GM19240 (cell line): ENCODE measurements around the gene RPAP3.
"Not testable (repeated sequence)": the region's sequence is repeated elsewhere in the genome, so short reads cannot be mapped to it uniquely, and the experiment has no call there.

Source experiments
- DNase-seq: peaks from one replicate; pipeline ENCODE4 v3.0.0; 2011; ENCODE audit warnings: low spot score; ENCODE audit not compliant: insufficient read length

Gene RPAP3

DNA sequence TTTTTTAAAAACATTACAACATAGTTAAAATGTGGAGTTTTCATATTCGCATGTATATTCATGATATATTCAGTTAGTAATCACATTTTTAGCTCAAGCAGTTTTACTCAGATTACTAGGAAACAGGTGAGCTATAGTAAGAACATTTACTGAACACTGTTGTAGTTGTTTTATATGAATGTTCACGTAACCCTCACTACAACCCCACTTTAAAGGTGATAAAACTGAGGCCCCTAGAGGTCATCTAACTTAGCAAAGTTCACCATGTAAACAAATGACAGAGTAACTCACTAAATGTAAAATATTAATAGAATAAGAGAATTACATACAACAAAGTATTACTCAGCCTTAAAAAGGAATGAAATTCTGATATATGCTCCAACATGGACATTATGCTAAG lies 26.0 kb downstream of the RPAP3 start:
- DNase-seq = no peak

DNA sequence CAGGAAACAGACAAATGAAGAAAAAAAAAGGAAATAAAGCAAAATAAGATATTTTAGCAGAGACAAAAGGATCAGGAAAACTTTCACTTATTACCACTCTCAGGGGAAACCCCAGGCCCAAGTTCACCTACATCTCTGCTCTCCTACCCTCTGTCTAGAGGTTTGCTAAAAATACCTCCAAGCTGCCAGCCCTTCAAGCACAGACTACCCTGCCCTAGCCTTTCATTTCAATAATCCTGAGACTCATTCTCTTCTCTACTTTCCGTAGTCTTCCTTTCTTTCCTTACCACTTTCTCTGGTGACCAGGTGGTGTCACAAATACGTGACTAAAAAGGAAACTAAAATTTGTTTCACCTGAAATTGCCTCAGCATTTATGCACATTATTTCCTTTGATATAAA lies 33.8 kb downstream of the RPAP3 start:
- DNase-seq = no peak

DNA sequence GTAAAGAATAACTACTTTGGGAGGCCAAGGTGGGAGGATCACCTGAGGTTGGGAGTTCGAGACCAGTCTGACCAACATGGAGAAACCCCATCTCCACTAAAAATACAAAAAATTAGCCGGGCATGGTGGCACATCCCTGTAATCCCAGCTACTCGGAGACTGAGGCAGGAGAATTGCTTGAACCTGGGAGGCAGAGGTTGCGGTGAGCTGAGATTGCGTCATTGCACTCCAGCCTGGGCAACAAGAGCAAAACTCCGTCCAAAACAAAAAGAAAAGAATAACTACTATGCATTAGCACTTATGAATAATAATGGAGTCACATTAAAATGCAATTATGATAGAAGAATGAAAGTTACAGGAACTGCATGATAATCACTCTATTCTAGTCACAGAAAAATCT lies 37.9 kb downstream of the RPAP3 start:
- not testable (repeated sequence) for DNase-seq

DNA sequence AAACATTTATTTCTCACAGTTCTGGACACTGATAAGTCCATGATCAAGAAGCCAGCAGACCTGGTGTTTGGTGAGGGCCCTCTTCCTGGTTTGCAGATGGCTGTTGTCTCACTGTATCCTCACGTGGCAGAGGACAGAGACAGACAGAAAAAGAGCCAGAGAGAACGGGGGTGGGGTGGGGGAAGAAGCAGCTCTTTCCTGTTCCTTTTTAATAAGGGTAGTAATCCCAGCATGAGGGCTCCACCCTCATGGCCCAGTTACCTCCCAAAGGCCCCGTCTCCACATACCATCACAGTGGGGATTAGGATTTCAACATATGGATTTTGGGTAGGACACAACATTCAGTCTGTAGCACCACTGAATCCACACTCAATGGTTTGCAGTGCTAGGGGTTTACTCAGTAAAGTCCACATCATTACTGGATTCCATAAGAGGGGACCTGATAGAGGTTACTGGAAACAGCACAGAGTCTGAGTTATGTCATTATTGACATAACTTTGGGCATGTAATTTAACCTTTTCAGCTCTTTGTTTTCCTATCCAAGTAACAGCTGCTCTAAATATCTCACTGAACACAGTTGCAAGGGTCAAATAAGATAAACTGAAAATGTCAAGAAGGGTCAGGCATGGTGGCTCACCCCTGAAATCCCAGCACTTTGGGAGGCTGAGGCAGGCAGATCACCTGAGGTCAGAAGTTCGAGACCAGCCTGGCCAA lies 53.2 kb downstream of the RPAP3 start:
- no peak for DNase-seq

DNA sequence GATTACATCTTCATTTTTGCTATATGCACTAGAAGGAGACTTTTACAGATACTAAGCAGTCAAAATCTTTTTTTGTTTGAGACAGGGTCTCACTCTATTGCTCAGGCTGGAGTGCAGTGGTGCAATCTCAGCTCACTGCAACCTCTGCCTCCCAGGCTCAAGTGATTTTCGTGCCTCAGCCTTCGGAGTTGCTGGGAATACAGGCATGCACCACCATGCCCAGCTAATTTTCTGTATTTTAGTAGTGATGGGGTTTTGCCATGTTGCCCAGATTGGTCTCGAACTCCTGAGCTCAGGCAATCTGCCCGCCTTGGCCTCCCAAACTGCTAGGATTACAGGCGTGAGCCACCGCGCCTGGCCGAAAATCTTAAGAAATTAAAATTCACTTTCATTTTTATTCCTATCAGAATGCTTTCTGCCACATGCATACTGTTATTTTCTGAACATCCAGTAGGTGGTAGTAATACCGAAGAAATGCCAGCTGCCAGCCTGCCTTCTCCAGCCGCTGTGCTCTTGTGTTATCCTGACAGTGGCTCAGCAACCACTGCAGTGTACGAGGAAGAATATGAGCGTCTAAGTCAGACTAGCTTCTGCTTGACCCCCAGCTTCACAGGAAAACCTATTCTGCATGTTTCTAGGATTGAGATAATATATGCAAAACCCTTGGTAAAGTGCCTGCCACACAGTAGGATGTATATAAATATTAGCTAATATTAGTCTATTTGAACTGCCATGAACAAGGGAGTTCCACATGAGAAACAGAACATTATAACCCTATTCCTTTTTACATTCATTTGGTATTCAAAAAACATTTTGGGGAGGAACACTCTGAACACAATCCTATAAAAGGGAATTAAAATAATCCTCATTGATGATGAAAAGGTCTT lies 54.2 kb downstream of the RPAP3 start:
- DNase-seq = no peak

DNA sequence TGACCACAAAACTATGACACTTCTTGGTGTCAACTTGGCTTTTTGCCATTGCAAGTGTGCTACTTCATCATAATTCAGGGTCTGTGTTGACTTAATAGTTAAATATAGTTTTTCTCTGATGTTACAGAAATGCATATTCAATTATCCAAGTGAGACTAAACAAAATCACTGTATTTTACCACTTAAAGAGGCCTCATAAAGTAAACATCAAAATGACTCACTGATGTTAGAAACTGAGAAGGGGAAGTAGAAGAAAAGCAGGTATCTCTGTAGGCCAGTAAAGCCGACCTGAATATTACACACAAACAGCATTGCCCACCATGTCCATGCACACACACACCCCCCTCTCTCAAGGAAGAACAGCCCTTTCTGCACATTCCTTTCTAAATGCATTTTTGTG lies 55.4 kb downstream of the RPAP3 start:
- DNase-seq = peak; percentile 3

DNA sequence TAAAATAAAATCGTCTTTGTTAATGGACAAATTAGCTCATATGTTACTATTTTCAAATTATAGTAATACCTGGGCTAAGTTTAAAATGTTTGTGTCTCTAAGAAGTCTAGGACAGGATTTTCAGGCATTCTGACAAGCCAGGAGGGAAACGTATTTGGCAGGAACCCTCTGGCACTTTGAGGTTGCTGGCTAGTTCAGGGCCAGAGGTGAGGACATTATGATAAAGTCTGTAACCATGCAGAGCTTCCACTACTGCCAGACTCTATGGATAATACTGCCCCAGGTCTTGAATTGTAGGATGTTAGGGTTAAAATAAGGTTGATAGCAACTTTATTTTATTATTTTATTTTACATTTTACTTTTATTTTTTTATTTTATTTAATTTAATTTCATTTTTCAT lies 56.4 kb downstream of the RPAP3 start:
- DNase-seq = no peak

DNA sequence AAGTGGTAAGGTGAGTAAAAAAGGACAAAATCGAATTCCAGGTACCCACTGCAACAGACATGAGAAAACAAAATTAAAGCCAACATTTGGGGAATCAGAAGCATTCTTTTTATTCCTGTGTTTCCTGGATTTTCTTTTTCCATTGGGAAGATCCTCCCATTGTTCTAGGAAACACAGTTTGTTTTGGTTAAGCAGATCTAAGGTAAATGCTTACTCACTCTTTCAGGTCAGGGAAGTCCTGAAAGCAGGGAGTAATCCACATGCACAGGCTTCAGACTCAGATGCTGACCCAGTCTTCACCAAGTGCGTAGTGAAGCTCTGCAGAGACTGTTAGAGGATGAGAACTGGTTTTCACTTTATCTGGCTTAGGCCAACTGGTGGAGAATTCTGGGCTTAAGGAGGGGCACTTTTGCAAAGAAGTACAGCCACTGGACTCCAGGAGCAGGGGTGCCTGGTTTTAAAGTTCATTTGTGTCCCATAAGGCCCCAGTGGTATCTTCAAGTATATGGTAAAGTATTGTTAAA lies 57.7 kb downstream of the RPAP3 start:
- DNase-seq = no peak

DNA sequence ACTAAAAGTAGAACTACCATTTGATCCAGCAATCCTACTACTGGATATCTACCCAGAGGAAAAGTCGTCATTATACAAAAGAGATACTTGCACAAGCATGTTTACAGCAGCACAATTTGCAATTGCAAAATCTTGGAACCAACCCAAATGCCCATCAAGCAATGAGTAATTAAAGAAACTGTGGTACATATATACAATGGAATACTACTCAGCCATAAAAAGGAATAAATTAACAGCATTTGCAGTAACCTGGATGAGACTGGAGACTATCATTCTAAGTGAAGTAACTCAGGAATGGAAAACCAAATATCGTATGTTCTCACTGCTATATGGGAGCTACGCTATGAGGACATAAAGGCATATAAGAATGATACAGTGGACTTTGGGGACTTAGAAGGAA lies 63.5 kb downstream of the RPAP3 start:
- not testable (repeated sequence) for DNase-seq

DNA sequence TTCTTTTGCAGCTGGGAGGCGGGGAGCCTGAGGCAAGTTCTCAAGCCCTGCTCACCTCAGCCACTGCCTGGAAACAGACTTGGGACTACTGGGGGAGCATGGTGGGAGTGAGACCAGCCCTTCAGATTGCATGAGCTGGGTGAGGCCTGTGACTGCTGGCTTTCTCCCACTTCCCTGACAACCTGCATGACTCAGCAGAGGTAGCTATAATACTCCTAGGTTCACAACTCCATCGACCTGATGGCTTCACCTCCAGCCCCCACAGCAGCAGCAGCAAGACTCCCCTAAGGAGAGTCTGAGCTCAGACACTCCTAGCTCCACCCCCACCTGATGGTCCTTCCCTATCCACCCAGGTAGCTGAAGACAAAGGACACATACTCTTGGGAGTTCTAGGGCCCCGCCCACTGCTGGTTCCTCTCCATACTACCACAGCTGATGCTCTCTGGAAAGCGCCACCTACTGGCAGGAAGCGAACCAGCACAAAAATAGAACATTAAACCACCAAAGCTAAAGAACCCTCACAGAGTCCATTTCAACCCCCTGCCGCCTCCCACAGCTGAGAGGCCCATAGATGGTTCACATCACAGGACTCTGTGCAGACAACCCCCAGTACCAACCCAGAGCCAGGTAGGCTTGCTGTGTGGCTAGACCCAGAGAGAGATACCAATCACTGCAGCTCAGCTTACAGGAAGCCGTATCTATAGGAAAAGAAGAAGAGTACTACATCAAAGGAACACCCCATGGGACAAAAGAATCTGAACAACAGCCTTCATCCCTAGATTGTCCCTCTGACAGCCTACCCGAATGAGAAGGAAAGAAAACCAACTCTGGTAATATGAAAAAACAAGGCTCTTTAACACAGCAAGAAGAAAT lies 68.7 kb downstream of the RPAP3 start:
- no peak for DNase-seq

DNA sequence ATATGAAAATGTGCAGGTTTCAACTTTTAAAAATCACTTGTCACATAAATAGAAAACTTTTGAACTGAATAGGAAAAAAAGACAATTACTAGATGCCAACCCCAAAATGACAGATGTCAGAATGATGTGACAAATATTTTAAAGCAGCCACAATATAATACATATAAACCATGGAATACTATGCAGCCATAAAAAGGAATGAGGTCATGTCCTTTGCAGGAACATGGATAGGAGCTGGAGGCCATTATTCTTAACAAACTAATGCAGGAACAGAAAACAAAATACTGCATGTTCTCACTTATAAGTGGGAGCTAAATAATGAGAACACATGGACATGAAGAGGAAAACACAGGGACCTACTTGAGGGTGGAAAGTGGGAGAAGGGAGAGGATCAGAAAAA lies 70.1 kb downstream of the RPAP3 start:
- not testable (repeated sequence) for DNase-seq

DNA sequence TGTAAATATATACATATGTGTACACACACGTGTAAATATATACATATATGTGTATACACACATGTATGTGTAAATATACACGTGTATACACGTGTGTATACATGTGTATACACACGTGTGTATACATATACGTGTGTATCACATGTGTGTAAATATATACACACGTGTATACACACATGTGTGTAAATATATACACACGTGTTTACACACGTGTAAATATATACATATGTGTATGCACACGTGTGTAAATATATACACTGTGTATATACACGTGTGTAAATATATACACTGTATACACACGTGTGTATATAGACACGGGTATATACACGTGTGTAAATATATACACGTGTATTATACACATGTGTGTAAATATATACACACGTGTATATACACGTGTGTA lies 71.7 kb downstream of the RPAP3 start:
- DNase-seq = no peak

DNA sequence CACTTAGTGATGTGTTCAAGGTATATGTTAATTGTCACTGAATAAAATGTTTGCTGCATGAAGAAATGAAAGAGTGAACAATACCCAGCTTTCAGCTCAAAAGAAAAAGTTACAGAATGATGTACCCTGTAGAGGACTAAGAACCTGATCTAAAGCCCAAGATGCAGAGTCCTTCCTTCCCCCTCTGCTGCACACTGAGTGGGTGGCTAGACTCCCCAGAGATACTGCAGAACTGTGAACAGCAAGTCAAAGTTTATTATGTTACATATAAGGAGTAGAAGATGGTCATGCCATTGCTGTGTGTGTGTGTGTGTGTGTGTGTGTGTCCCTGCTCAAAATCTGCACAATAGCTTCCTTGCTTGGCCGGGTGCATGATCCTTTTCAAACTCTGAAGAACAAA lies 83.9 kb downstream of the RPAP3 start:
- DNase-seq = no peak

DNA sequence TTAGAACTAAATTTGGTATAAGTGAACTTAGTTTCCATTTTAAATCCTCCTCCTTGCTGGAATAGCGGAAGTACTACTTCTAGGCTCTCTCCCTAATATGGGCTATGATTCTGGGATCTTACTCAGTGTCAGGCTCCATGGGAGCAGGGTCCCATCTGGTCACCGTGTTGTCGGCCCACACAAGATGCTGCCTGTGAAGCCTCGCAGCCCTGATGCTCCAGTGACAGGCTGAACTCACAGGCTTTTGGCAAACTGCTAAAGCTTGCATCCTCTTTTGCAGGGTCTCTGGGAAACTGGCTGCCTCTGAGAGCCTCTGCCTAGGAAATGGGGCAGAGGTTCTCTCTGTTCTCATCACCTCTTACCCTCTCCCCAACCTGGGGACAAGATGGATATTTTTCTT lies 88.4 kb downstream of the RPAP3 start:
- no peak for DNase-seq

DNA sequence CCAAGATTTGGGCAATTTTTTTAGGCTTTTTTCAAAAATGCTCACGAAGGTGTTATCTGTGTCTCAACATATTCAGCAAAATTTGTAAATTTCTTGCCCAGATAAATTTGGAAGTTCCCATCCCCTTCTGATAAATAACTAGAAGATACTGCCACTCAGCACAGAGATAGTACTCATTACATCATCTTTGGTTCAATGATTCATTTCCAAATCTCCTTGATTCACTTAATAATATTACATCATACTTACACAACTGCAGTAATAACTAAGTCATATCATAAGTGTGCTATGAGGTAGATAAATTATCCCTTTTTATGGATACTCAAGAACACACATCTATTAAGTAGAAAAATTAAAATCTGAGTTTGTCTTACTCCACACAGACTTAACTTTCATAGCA lies 89.4 kb downstream of the RPAP3 start:
- no peak for DNase-seq

DNA sequence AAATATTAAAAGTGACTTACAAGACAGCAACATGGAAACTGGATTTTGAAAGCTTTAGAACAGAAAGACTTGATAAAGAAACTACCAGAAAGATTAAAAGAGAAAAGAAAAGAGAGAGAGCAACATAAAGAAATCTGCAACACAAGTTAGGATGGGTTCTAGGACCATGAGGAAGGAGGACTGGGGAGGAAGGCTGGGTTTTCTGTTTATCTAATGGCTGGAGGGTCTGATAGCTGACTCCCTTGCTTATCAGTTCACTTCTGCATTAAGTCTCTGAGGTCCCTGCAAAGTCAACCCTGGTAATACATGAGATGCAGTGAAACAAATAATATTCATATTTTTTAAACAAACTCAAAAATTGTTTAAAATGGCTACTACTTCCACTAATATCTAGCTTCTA lies 90.1 kb downstream of the RPAP3 start:
- no peak for DNase-seq

DNA sequence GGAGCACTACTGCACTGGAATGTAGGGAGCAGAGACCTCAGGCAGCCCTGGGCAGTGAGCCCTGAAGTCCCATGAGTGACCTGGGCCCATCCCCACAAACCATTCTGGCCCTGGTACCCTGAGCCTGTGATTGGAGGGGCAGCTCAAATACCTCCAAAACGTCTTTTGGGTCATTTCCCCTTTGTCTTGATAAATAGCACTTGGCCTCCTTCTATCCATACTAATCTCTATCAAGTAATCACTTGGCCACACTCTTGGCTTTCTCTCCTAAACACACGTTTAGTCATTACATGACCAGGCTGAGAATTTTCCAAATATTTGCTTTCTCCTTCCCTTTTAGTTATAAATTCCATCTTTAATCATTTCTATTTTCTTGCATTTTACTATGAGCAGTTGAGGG lies 91.3 kb downstream of the RPAP3 start:
- no peak for DNase-seq

DNA sequence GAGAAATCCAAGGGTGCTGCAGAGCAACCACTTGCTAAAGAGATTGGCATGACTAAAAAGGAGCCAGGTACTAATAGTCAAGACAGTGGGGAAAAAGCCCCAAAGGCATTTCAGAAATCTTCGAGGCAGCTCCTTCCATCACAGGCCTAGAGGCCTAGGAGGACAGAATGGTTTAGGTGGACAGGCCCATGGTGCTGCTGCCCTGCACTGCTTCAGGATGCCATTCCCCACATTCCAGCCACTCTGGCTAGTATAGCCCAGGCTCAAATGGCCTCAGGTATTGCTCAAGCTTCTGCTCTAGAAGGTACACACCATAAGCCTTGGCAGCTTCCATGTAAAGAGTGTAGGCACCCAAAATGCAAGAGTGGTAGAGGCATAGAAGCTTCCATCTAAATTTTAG lies 92.9 kb downstream of the RPAP3 start:
- no peak for DNase-seq

DNA sequence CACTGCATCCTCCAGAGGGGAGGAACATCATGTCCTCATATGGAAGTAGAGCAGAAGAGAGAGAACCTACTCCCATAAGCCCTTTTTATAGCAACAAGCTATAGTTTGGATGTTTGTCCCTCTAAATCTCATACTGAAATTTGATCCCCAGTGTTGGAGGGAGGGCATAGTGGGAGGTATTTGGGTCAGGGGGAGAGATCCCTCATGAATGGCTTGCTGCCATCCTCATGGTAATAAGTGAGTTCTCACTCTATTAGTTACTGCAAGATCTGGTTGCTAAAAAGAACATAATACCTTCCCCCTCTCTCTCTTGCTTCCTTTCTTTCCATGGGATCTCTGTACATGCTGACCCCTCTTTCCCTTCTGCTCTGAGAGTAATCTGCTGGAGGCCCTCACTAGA lies 93.9 kb downstream of the RPAP3 start:
- no peak for DNase-seq
